Transverse colon (tissue), 4 donors: ENCODE data around the gene ZNF837. TPM values are rescaled to one million over a fixed set of nuclear protein-coding genes. Genes with fewer than 3 reads are reported as not detected.

Source experiments
- DNase-seq: peaks from one replicate; pipeline ENCODE4 v3.0.0-alpha.2; 2019
- H3K27ac ChIP-seq, 4 donors: fragments of 200-600 bp; sonication (generic); 2 replicates each; pipeline ENCODE4 v1.5.1; 2016 to 2018; ENCODE audit warnings: inconsistent platforms in 4 of 4
- H3K27me3 ChIP-seq: fragments of 200-600 bp; sonication (generic); 2 replicates; pipeline ENCODE4 v1.5.1; 2017; ENCODE audit warnings: inconsistent platforms
- H3K36me3 ChIP-seq, 4 donors: fragments of 200-600 bp; sonication (generic); 2 replicates each; pipeline ENCODE4 v1.5.1; 2017 to 2019; ENCODE audit warnings: inconsistent platforms in 4 of 4
- H3K4me1 ChIP-seq, 4 donors: fragments of 200-600 bp; sonication (generic); 2 replicates each; pipeline ENCODE4 v1.5.1; 2017 to 2020; ENCODE audit warnings: inconsistent platforms in 4 of 4
- H3K4me3 ChIP-seq, 4 donors: fragments of 200-600 bp; sonication (generic); 1 replicate in 1 of 4; 2 replicates in 3 of 4; pipeline versions ENCODE4 v1.5.1 to v1.6.1; 2017 to 2019; ENCODE audit warnings: inconsistent platforms in 4 of 4
- H3K9me3 ChIP-seq, 2 donors: fragments of 200-600 bp; sonication (generic); 2 replicates each; pipeline ENCODE4 v1.5.1; 2017 to 2019; ENCODE audit warnings: inconsistent platforms in 2 of 2
- EP300 ChIP-seq: sonication (generic); formaldehyde crosslinking; IDR thresholded peaks from one replicate; pipeline ENCODE4 v1.6.1; 2017; ENCODE audit warnings: antibody characterized with exemption, low read depth
- POLR2A ChIP-seq: fragments of 450-650 bp; IDR thresholded peaks from one replicate; pipeline ENCODE4 v1.6.1; 2016; ENCODE audit warnings: antibody characterized with exemption, mild to moderate bottlenecking, moderate library complexity
- POLR2AphosphoS5 ChIP-seq, 3 donors: sonication (generic); formaldehyde crosslinking; IDR thresholded peaks; one replicate each; pipeline ENCODE4 v1.6.1; 2016; ENCODE audit warnings: antibody characterized with exemption in 3 of 3
- WGBS, 2 donors: methylation state at CpG; one replicate each; pipeline ENCODE4 v1.1.5; 2018; ENCODE audit warnings: low coverage in 1 of 2; 5-methylcytosine and 5-hydroxymethylcytosine counted together
- in situ Hi-C, 4 donors: fragments of 200-750 bp; cut with MboI; loops; one replicate each; pipeline versions ENCODE4 v1.15.0 to v1.15.1; 2017; ENCODE audit warnings: low sequenced_read_pairs in 3 of 4, low pct_ligation_motif_present in 1 of 4, low pct_unique_long_range_greater_than_20kb in 1 of 4
- intact Hi-C: fragments of 100-400 bp; cut with DNase I; formaldehyde crosslinking; loops from one replicate; pipeline ENCODE4 v1.15.1; 2023; ENCODE audit warnings: low total_unique reads
- total RNA-seq, 4 donors: library from RNA; depleted of rRNA; stranded (reverse); fragments of >200 nt; gene quantifications; one replicate each; pipeline ENCODE4 v1.1.0, GENCODE V29; 2016
- TF ChIP-seq, protein P1 (sequence below), 5 experiments: fragments of 200-600 bp in 3 of 5; fragments of 450-650 bp in 2 of 5; sonication (generic) in 3 of 5; IDR thresholded peaks; 1 replicate in 2 of 5; 2 replicates in 3 of 5; pipeline ENCODE4 v1.5.1; 2016 to 2017; ENCODE audit warnings: antibody characterized with exemption in 5 of 5, inconsistent platforms in 3 of 5, mild to moderate bottlenecking in 2 of 5, moderate library complexity in 1 of 5

ZNF837 gene
- total RNA-seq, 4 donors from 2014 or later = 3.7 to 10.7 (median 6.1) TPM

DNA sequence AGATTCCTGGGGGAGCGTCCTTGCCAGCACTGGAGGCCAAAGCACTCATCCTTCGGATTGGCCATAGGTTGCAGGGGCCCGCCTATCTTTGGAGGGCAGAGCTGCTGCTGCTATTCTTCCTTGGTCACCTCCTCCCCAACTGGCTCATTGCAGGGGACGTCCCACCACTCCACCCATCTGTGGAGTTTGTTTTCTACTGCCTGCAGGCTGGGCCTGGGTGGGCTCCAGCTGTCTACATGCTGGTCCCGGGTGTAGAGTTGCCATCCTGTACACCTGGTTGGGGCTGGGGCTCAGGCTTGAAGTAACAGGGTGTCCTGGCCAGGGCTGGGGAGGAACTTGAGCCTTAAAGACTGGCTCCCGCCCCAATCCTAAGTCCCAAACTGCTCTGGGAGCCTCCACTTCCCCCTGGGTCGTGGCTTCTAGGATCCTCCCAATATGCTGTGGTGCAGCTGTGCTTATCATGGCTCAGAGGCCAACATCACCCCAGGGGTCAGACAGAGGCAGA is 16.8 kb upstream of the ZNF837 start:
- no peak for DNase-seq
- in situ Hi-C loops = no loop called here
- Histone ChIP-seq H3K9me3 (no peaks in the 10 kb centered on the region), H3K36me3 (peaks cover 0 to 20% (median 5%) of the 10 kb centered on the region in 4 donors), H3K4me3 (no peak overlapping the region), H3K27me3 (peaks cover 29% of the 10 kb centered on the region), H3K4me1 (peaks cover 6 to 30% (median 22%) of the 10 kb centered on the region in 4 donors), H3K27ac (no peak overlapping the region)
- TF ChIP-seq, protein P1, sequence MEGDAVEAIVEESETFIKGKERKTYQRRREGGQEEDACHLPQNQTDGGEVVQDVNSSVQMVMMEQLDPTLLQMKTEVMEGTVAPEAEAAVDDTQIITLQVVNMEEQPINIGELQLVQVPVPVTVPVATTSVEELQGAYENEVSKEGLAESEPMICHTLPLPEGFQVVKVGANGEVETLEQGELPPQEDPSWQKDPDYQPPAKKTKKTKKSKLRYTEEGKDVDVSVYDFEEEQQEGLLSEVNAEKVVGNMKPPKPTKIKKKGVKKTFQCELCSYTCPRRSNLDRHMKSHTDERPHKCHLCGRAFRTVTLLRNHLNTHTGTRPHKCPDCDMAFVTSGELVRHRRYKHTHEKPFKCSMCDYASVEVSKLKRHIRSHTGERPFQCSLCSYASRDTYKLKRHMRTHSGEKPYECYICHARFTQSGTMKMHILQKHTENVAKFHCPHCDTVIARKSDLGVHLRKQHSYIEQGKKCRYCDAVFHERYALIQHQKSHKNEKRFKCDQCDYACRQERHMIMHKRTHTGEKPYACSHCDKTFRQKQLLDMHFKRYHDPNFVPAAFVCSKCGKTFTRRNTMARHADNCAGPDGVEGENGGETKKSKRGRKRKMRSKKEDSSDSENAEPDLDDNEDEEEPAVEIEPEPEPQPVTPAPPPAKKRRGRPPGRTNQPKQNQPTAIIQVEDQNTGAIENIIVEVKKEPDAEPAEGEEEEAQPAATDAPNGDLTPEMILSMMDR (IDR thresholded peaks at IDR 0.05) = no peak
- TF ChIP-seq EP300 = no peak
- TF ChIP-seq POLR2AphosphoS5 (IDR thresholded peaks at IDR 0.05) = no peak
- TF ChIP-seq POLR2A = no peak
- 68% methylated on average over 7 of the region's 7 CpGs; no CpG with 5 or more reads in 1 of the 2 donors for WGBS, 2 donors
- intact Hi-C loops = no loop called here

DNA sequence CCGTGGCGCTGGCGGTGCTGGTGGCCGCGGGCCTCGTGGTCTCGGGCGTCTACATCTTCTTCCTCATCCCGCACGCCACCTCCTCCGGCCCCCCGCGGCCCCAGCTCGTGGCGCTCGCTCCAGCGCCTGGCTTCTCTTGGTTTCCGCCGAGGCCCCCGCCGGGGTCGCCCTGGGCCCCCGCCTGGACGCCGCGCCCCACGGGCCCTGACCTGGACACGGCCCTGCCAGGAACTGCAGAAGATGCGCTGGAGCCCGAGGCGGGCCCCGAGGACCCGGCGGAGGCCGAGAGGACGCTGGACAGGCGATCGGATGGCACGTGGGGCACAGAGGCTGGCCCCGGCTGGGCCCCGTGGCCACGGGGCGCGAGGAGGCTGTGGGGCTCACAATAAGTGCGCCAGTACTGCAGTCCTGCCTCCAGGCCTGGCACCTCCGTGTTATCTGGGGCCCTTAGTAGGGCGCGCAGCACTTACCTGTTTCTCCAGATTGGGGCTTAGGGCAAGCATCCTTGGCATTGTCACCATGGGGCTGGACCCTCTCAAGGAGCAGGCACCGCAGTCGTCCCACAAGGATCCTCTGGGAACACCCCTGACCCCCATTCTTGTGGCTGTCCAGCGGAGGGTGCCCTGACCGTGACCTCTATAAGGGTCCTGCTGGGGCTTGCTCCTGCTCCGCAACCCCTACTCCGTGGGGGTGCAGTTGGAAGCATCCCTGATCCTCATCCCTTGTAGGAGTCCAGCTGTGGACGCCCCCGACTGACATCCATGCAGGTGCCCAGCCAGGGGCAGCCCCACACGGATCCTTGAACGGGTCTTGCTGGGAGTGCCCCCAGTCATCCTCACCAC is 16.1 kb upstream of the ZNF837 start:
- intact Hi-C loops = no loop called here
- 42 to 100% methylated on average over 1 to 47 of the region's 58 CpGs for WGBS, 2 donors
- H3K36me3 ChIP-seq = peaks cover 0 to 26% (median 5%) of the 10 kb centered on the region in 4 donors
- peaks cover 6 to 27% (median 19%) of the 10 kb centered on the region in 4 donors for H3K4me1 ChIP-seq
- in situ Hi-C loops = no loop called here
- no peak for DNase-seq
- H3K27me3 ChIP-seq = peaks cover 29% of the 10 kb centered on the region
- TF ChIP-seq POLR2AphosphoS5 (IDR thresholded peaks at IDR 0.05) = no peak
- no peak for TF ChIP-seq EP300
- TF ChIP-seq POLR2A = no peak
- TF ChIP-seq, protein P1 (IDR thresholded peaks at IDR 0.05) = no peak
- H3K27ac ChIP-seq = no peak overlapping the region
- H3K4me3 ChIP-seq = peak overlapping the region in 1 of 4 donors; percentile 14
- no peaks in the 10 kb centered on the region for H3K9me3 ChIP-seq

DNA sequence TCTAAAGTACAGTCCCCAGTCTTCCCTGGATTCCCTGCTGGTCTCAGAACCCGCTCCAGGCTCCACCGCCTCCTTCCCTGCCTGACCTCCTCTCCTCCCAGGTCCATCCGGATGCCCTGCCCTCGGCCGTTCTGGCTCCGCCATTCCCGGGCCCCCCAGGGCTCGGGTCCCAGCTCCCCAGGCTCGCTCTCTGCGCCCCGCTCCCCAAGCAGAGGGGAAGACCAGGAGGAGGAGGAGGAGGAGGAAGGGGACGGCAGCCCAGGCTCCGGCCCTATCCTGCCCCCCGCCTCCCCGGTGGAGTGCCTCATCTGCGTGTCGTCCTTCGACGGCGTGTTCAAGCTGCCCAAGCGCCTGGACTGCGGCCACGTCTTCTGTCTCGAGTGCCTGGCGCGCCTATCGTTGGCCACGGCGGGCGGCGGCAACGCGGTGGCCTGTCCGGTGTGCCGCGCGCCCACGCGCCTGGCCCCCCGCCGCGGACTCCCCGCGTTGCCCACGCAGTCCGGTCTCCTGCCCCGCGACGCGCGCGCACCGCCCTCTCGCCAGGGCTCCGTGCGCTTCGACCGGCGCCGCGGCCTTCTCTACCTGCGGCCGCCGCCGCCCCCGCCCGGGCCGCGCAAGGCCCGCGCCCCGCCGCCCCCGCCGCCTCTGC is 15.3 kb upstream of the ZNF837 start:
- in situ Hi-C loops (no loop called here), intact Hi-C loops (no loop called here)
- peaks cover 6 to 22% (median 15%) of the 10 kb centered on the region in 4 donors for H3K4me1 ChIP-seq
- H3K27me3 ChIP-seq = peaks cover 29% of the 10 kb centered on the region
- 21% methylated on average over 23 of the region's 75 CpGs; no CpG with 5 or more reads in 1 of the 2 donors for WGBS, 2 donors
- no peak for DNase-seq
- no peak for TF ChIP-seq POLR2A
- no peak overlapping the region for H3K27ac ChIP-seq
- peak overlapping the region in 1 of 4 donors; percentile 21 for H3K4me3 ChIP-seq
- H3K9me3 ChIP-seq = no peaks in the 10 kb centered on the region
- H3K36me3 ChIP-seq = peaks cover 0 to 34% (median 5%) of the 10 kb centered on the region in 4 donors

- WGBS, 2 donors = 41% methylated on average over 21 of the region's 21 CpGs; no CpG with 5 or more reads in 1 of the 2 donors
- Histone ChIP-seq H3K27me3 (peaks cover 29% of the 10 kb centered on the region), H3K4me1 (peaks cover 2 to 21% (median 9%) of the 10 kb centered on the region in 4 donors), H3K36me3 (peaks cover 0 to 40% (median 5%) of the 10 kb centered on the region in 4 donors), H3K9me3 (no peaks in the 10 kb centered on the region), H3K27ac (no peak within 1 kb of the TSS), H3K4me3 (peak within 1 kb of the TSS in 1 of 4 donors; percentile 21)
- in situ Hi-C loops = no loop called here
- DNase-seq = peak; percentile 50
- intact Hi-C loops = no loop called here
- TF ChIP-seq EP300 (no peak), POLR2A (peak; percentile 24)
Observed at GRCh38 chr19:58395220-58395978, 14.6 kb upstream of the ZNF837 start, which contains the start of gene RNF225. RNF225 (plus strand) TSS chr19:58395656; CDS start chr19:58396090, 434 bp downstream.
